Measurements from ENCODE around the gene CTSW. TPM values are rescaled to one million over a fixed set of nuclear protein-coding genes. Genes with fewer than 3 reads are reported as not detected.

Gene CTSW
- total and polyA plus RNA-seq, 2 of the 4 experiments (the other 2 are of a cell fraction), result 0.07 to 0.18 TPM

- H4K5ac ChIP-seq (ENCODE audit: low read depth, low read length), result no peak overlapping the region
- no peak overlapping the region for H4K8ac ChIP-seq (ENCODE audit: low read depth in 2 of 2, low read length in 2 of 2)
- POLR2A ChIA-PET (ENCODE audit: unreplicated experiment), result interaction anchor here (0.6 kb wide), 1 partner anchor 214 kb away, joined by 4 read pairs; no protein-coding TSS in a partner anchor
- dilution Hi-C loops (cut with HindIII; ENCODE audit: low sequenced_read_pairs, unreplicated experiment), result no loop called here
- no peak overlapping the region for H3K18ac ChIP-seq (ENCODE audit: low read depth, low read length)
- H3K79me1 ChIP-seq (ENCODE audit: low read depth in 1 of 2, low read length in 2 of 2), result peaks cover 12 to 38% of the 10 kb centered on the region in 2 experiments
- CTCF ChIA-PET, result no interaction called here
- no peak overlapping the region for H4K91ac ChIP-seq (ENCODE audit: insufficient read depth, low read depth, low read length)
- WGBS, 2 experiments (ENCODE audit: extremely low coverage in 2 of 2, insufficient read length in 1 of 2), result no CpG with 5 or more reads among the region's 2 CpGs
- H3K27ac ChIP-seq (ENCODE audit: insufficient read depth, low read length), result no peak overlapping the region
- H3K4me3 ChIP-seq (ENCODE audit: insufficient read depth, low read depth, low read length), result no peak overlapping the region
- no peak overlapping the region for H3K14ac ChIP-seq (replicated peaks; ENCODE audit: low read depth, low read length)
- peaks cover 4% of the 10 kb centered on the region; the same call in 1 of the 2 replicates for H4K20me1 ChIP-seq (ENCODE audit: insufficient read depth, low read length)
- DNase-seq, result no peak
- H3K9me3 ChIP-seq (ENCODE audit: control insufficient read depth, insufficient read depth, low read length), result no peaks in the 10 kb centered on the region
- TF ChIP-seq CEBPB (IDR thresholded peaks at IDR 0.05; ENCODE audit: low read depth, low read length) (no peak), FOS (IDR thresholded peaks at IDR 0.05; ENCODE audit: low read depth, low read length) (no peak), RAD21 (IDR thresholded peaks at IDR 0.05; ENCODE audit: low read length) (no peak), CHD1 (IDR thresholded peaks at IDR 0.05; ENCODE audit: low read depth, low read length) (no peak), MAZ (IDR thresholded peaks at IDR 0.05; ENCODE audit: borderline replicate concordance, low read depth, low read length) (no peak), RFX5 (IDR thresholded peaks at IDR 0.05; ENCODE audit: low read depth, low read length) (no peak), USF2 (IDR thresholded peaks at IDR 0.05; ENCODE audit: low read depth, low read length) (no peak), BHLHE40 (IDR thresholded peaks at IDR 0.05; ENCODE audit: low read depth, low read length) (no peak), SMC3 (IDR thresholded peaks at IDR 0.05; ENCODE audit: low read depth, low read length) (no peak), POLR2A (IDR thresholded peaks at IDR 0.05; ENCODE audit: low read depth, low read length) (no peak)
- TF ChIP-seq, protein P1, sequence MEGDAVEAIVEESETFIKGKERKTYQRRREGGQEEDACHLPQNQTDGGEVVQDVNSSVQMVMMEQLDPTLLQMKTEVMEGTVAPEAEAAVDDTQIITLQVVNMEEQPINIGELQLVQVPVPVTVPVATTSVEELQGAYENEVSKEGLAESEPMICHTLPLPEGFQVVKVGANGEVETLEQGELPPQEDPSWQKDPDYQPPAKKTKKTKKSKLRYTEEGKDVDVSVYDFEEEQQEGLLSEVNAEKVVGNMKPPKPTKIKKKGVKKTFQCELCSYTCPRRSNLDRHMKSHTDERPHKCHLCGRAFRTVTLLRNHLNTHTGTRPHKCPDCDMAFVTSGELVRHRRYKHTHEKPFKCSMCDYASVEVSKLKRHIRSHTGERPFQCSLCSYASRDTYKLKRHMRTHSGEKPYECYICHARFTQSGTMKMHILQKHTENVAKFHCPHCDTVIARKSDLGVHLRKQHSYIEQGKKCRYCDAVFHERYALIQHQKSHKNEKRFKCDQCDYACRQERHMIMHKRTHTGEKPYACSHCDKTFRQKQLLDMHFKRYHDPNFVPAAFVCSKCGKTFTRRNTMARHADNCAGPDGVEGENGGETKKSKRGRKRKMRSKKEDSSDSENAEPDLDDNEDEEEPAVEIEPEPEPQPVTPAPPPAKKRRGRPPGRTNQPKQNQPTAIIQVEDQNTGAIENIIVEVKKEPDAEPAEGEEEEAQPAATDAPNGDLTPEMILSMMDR (conservative IDR thresholded peaks at IDR 0.05; ENCODE audit: low read depth, low read length), result no peak
- no peak overlapping the region for H2BK15ac ChIP-seq (ENCODE audit: low read depth, low read length)
- peaks cover 30% of the 10 kb centered on the region for H3K36me3 ChIP-seq (ENCODE audit: control insufficient read depth, insufficient read depth, low read length)
- H3K56ac ChIP-seq (ENCODE audit: extremely low read depth, insufficient read depth, low read length), result no peak overlapping the region
- H2AK9ac ChIP-seq (replicated peaks; ENCODE audit: low read depth, low read length, poor library complexity), result no peak overlapping the region
- no peak overlapping the region for H3K4ac ChIP-seq (ENCODE audit: low read depth, low read length)
- no TSS peak for BruUV-seq (replicated peaks)
- in situ Hi-C loops (cut with MboI; ENCODE audit: low sequenced_read_pairs), result no loop called here
- no peaks in the 10 kb centered on the region for H3K27me3 ChIP-seq (ENCODE audit: control insufficient read depth, insufficient read depth, low read length)
- no peak overlapping the region for H3K4me2 ChIP-seq (ENCODE audit: low read depth, low read length)
- no peak overlapping the region for H2BK120ac ChIP-seq (ENCODE audit: low read depth, low read length)
- no peak for ATAC-seq (ENCODE audit: low read depth)
- H3K23ac ChIP-seq (ENCODE audit: low read depth, low read length), result no peak overlapping the region
- H2BK5ac ChIP-seq (ENCODE audit: low read depth, low read length, poor library complexity, severe bottlenecking), result no peak overlapping the region
- H3K4me1 ChIP-seq (ENCODE audit: control insufficient read depth, insufficient read depth, low read length), result peaks cover 6% of the 10 kb centered on the region
- H2AK5ac ChIP-seq (ENCODE audit: low read depth, low read length), result no peak overlapping the region
- no peak overlapping the region for H2AFZ ChIP-seq (replicated peaks; ENCODE audit: low read length, poor library complexity)
- no peak overlapping the region for H2BK20ac ChIP-seq (ENCODE audit: low read depth, low read length)
- no peak overlapping the region for H3K9ac ChIP-seq (ENCODE audit: low read depth, low read length)
- intact Hi-C loops (cut with micrococcal nuclease), result no loop called here
- H3K9me1 ChIP-seq (ENCODE audit: insufficient read depth, low read length), result no peaks in the 10 kb centered on the region; the same call in 1 of the 2 replicates
Measured at GRCh38 chr11:65925397-65925796, 45.8 kb downstream of the CTSW start.

Data from IMR-90 (cell line).